PC-3 (cell line): ENCODE results near the gene SKIDA1. TPM values are rescaled to one million over a fixed set of nuclear protein-coding genes. Genes with fewer than 3 reads are reported as not detected.

Experiments
- ATAC-seq: fragments of 200-7000 bp; cut with Tn5 transposase; 2 replicates; pipeline ENCODE4 v1.9.1; 2020; ENCODE audit warnings: mild to moderate bottlenecking, moderate library complexity
- BruUV-seq: library from RNA; stranded (reverse); fragments of 400-500 nt; replicated peaks from 2 replicates; lab custom pipeline; 2021; lab: Mats Ljungman, UMichigan
- CTCF ChIA-PET: fragments of 300-600 bp; sonication (Branson Sonifier 250); formaldehyde crosslinking; loops from one replicate; lab custom pipeline; 2022; ENCODE audit warnings: antibody characterized with exemption; lab: Charles Lee
- POLR2A ChIA-PET: fragments of 300-600 bp; sonication (Branson Sonifier 250); formaldehyde crosslinking; loops from one replicate; lab custom pipeline; 2022; ENCODE audit warnings: antibody characterized with exemption; ENCODE audit not compliant: unreplicated experiment; lab: Charles Lee
- DNase-seq: peaks from one replicate; pipeline ENCODE4 v3.0.0-alpha.2; 2015
- H2AFZ ChIP-seq: fragments of 300-600 bp; sonication (generic); 2 replicates; pipeline ENCODE4 v1.6.0; 2016; ENCODE audit warnings: antibody characterized with exemption, low read length
- H3F3A ChIP-seq: fragments of 300-600 bp; sonication (generic); one replicate; pipeline ENCODE4 v1.6.0; 2017; ENCODE audit warnings: antibody characterized with exemption, low read length, control low read depth, mild to moderate bottlenecking; ENCODE audit not compliant: unreplicated experiment
- H3K27ac ChIP-seq: fragments of 300-600 bp; sonication (generic); 2 replicates; pipeline ENCODE4 v1.5.1; 2016; ENCODE audit warnings: mild to moderate bottlenecking, low read length
- H3K27me3 ChIP-seq: fragments of 300-600 bp; sonication (generic); 2 replicates; pipeline ENCODE4 v1.6.1; 2016; ENCODE audit warnings: low read length, mixed read lengths
- H3K36me3 ChIP-seq: fragments of 300-600 bp; sonication (generic); 2 replicates; pipeline ENCODE4 v1.6.1; 2016; ENCODE audit warnings: low read depth, mixed run types, low read length, mixed read lengths
- H3K4me1 ChIP-seq: fragments of 300-600 bp; sonication (generic); 2 replicates; pipeline ENCODE4 v1.5.1; 2016; ENCODE audit warnings: low read length; ENCODE audit not compliant: insufficient read depth
- H3K4me2 ChIP-seq: fragments of 300-600 bp; sonication (generic); 2 replicates; pipeline ENCODE4 v1.6.0; 2016; ENCODE audit warnings: low read length
- H3K4me3 ChIP-seq: fragments of 300-600 bp; sonication (generic); 2 replicates; pipeline ENCODE4 v1.5.1; 2016; ENCODE audit warnings: mild to moderate bottlenecking, low read length, mixed read lengths
- H3K79me2 ChIP-seq: fragments of 300-600 bp; sonication (generic); 2 replicates; pipeline ENCODE4 v1.6.1; 2017; ENCODE audit warnings: low read length, mixed read lengths
- H3K9ac ChIP-seq: fragments of 300-600 bp; sonication (generic); 2 replicates; pipeline ENCODE4 v1.6.0; 2016; ENCODE audit warnings: mild to moderate bottlenecking, low read length
- H3K9me2 ChIP-seq: fragments of 300-600 bp; sonication (generic); replicated peaks from 2 replicates; pipeline ENCODE4 v1.6.1; 2016; ENCODE audit warnings: mixed run types, low read length, mixed read lengths
- H3K9me3 ChIP-seq: fragments of 300-600 bp; sonication (generic); 2 replicates; pipeline ENCODE4 v1.6.1; 2016; ENCODE audit warnings: low read length, mixed read lengths
- H4K20me1 ChIP-seq: fragments of 300-600 bp; sonication (generic); 2 replicates; pipeline ENCODE4 v1.6.1; 2016; ENCODE audit warnings: low read length, mixed read lengths
- CTCF ChIP-seq: fragments of 300-600 bp; sonication (generic); conservative IDR thresholded peaks from 2 replicates; pipeline ENCODE4 v1.5.1; 2017; ENCODE audit warnings: antibody characterized with exemption, low read depth, mild to moderate bottlenecking, low read length
- EZH2 ChIP-seq: fragments of 300-600 bp; sonication (generic); IDR thresholded peaks from one replicate; pipeline ENCODE4 v1.6.1; 2017; ENCODE audit warnings: antibody characterized with exemption, mild to moderate bottlenecking, low read length; ENCODE audit not compliant: unreplicated experiment
- EZH2phosphoT487 ChIP-seq: fragments of 300-600 bp; sonication (generic); IDR thresholded peaks from 2 replicates; pipeline ENCODE4 v1.6.1; 2018; ENCODE audit warnings: mild to moderate bottlenecking, antibody characterized with exemption, low read length, borderline replicate concordance
- intact Hi-C: fragments of 100-400 bp; cut with micrococcal nuclease; formaldehyde crosslinking; loops from 2 replicates; pipeline ENCODE4 v1.9.0; 2023
- total RNA-seq: library from RNA; depleted of rRNA; stranded (reverse); fragments of >200 nt; gene quantifications from 2 replicates; pipeline ENCODE4 v1.2.3, GENCODE V29; 2014

SKIDA1 gene
- total RNA-seq, 1 experiment from 2014 or later: 0.26 TPM

GRCh38 chr10:21496343-21497176, 28.9 kb downstream of the SKIDA1 start:
- BruUV-seq: no TSS peak
- Histone ChIP-seq H3K4me3 (peak overlapping the region; percentile 93), H3K27ac (peak overlapping the region; percentile 21; the same call in 1 of the 2 replicates), H3K4me2 (peak overlapping the region; percentile 87), H3K9me3 (no peaks in the 10 kb centered on the region), H3K27me3 (no peaks in the 10 kb centered on the region), H3F3A (no peaks in the 10 kb centered on the region), H3K9ac (peak overlapping the region; percentile 65), H3K79me2 (no peaks in the 10 kb centered on the region), H2AFZ (peak overlapping the region; percentile 87), H3K4me1 (no peaks in the 10 kb centered on the region; the same call in 1 of the 2 replicates), H3K9me2 (no peaks in the 10 kb centered on the region), H4K20me1 (no peaks in the 10 kb centered on the region), H3K36me3 (no peaks in the 10 kb centered on the region)
- peak; percentile 44 for DNase-seq
- ChIA-PET POLR2A (interaction anchor here (0.5 to 1.5 kb wide), 3 partner anchors 22 to 449 kb away, joined by 3 to 5 read pairs (median 3); partner anchors contain the start of gene SKIDA1), CTCF (interaction anchor here (0.6 to 1.5 kb wide), 9 partner anchors 18 to 418 kb away, joined by 3 to 14 read pairs (median 3); partner anchors contain the start of genes MLLT10 and SKIDA1)
- peak; percentile 48 for ATAC-seq
- intact Hi-C loops: loop anchor here (2.0 to 10.0 kb wide), 5 partner anchors 162 to 456 kb away; no protein-coding TSS in a partner anchor
- TF ChIP-seq CTCF (peak; percentile 54), EZH2phosphoT487 (no peak)

- Histone ChIP-seq H3K27me3 (no peaks in the 10 kb centered on the region), H3F3A (no peaks in the 10 kb centered on the region), H3K4me1 (no peaks in the 10 kb centered on the region; the same call in 1 of the 2 replicates), H3K4me2 (peak overlapping the region; percentile 87), H3K36me3 (no peaks in the 10 kb centered on the region), H4K20me1 (no peaks in the 10 kb centered on the region), H3K9me2 (no peaks in the 10 kb centered on the region), H2AFZ (peak overlapping the region; percentile 87), H3K27ac (peak overlapping the region; percentile 21; the same call in 1 of the 2 replicates), H3K79me2 (no peaks in the 10 kb centered on the region), H3K9ac (peak overlapping the region; percentile 65), H3K9me3 (no peaks in the 10 kb centered on the region), H3K4me3 (peak overlapping the region; percentile 93)
- POLR2A ChIA-PET: no interaction called here
- peak; percentile 89 for DNase-seq
- no TSS peak for BruUV-seq
- TF ChIP-seq EZH2phosphoT487 (no peak), EZH2 (no peak), CTCF (peak; percentile 84)
- CTCF ChIA-PET: interaction anchor here (1.2 to 1.5 kb wide), 3 partner anchors 21 to 417 kb away, joined by 3 to 14 read pairs (median 3); no protein-coding TSS in a partner anchor
- intact Hi-C loops: loop anchor here (2.0 to 10.0 kb wide), 6 partner anchors 161 to 457 kb away; no protein-coding TSS in a partner anchor
- ATAC-seq: peak; percentile 63
These were observed 29.6 kb downstream of the SKIDA1 start for GRCh38 chr10:21495752-21496342.
